Measurements from ENCODE around the gene ADGRB3. TPM values are rescaled to one million over a fixed set of nuclear protein-coding genes. Genes with fewer than 3 reads are reported as not detected.

ADGRB3 gene
- total RNA-seq, 2 experiments from 2014 or later: not detected

DNA sequence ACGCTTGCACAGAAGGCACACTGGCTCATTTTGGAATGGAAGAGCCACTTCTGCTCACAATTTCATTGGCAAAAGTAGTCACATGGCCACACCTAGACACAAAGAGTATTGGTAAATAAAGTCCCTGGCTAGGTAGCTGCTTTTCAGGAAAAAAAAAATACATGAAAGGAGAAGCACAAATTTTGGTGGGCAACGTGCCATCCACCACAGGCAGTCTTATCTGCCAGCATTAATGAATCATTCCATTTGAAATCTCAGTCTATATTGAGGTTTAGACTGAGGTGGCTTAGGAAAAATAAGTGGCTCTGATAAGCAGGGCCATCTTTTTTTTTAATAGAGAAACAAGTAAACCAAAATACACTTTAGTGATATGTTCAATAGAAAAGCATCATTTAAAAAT is 44.3 kb downstream of the ADGRB3 start:
- Mint-ChIP-seq H3K9me3 (ENCODE audit: insufficient read depth) (no peaks in the 10 kb centered on the region), H3K27ac (no peak overlapping the region), H3K4me3 (no peak overlapping the region), H3K4me1 (ENCODE audit: low read depth) (no peaks in the 10 kb centered on the region), H3K36me3 (ENCODE audit: low read depth) (no peaks in the 10 kb centered on the region), H3K27me3 (ENCODE audit: low read depth) (no peaks in the 10 kb centered on the region)
- ChIA-PET POLR2A (no interaction called here), CTCF (no interaction called here)
- DNase-seq (no peak), ATAC-seq (no peak)

- no peaks in the 10 kb centered on the region for H3K9me3 Mint-ChIP-seq (ENCODE audit: insufficient read depth)
- no peak overlapping the region for H3K27ac Mint-ChIP-seq
- no peaks in the 10 kb centered on the region for H3K36me3 Mint-ChIP-seq (ENCODE audit: low read depth)
- DNase-seq (no peak), ATAC-seq (no peak)
- CTCF ChIA-PET: no interaction called here
- H3K27me3 Mint-ChIP-seq (ENCODE audit: low read depth): no peaks in the 10 kb centered on the region
- POLR2A ChIA-PET: no interaction called here
- no peaks in the 10 kb centered on the region for H3K4me1 Mint-ChIP-seq (ENCODE audit: low read depth)
- H3K4me3 Mint-ChIP-seq: no peak overlapping the region
Observed at GRCh38 chr6:68680264-68680663, 45.2 kb downstream of the ADGRB3 start.

DNA sequence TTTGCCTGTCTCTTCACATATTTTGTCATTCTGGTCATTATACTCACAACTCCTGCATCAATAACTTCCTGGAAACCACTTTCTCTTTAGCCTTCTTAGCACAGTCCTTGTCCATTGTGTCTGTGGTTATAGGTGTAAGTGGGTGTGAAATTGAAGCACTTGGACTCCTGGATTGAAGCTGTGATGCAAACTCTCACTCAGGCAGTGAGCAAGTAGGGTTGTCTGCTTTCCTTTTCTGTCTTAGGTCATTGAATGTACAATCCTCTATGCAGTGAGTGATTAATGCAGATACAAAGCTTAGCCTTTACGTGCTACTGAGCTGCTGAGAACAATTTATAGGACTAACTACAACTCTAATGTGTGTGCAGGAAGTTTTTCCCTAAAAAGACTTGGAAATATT is 54.8 kb downstream of the ADGRB3 start:
- H3K9me3 Mint-ChIP-seq (ENCODE audit: insufficient read depth): no peaks in the 10 kb centered on the region

GRCh38 chr6:68691120-68691519 is 56.0 kb downstream of the ADGRB3 start:
- no peak overlapping the region for H3K4me3 Mint-ChIP-seq
- no peak overlapping the region for H3K27ac Mint-ChIP-seq
- H3K36me3 Mint-ChIP-seq (ENCODE audit: low read depth): no peaks in the 10 kb centered on the region
- ATAC-seq (no peak), DNase-seq (no peak)
- POLR2A ChIA-PET: no interaction called here
- CTCF ChIA-PET: no interaction called here
- H3K27me3 Mint-ChIP-seq (ENCODE audit: low read depth): no peaks in the 10 kb centered on the region
- H3K9me3 Mint-ChIP-seq (ENCODE audit: insufficient read depth): no peaks in the 10 kb centered on the region
- H3K4me1 Mint-ChIP-seq (ENCODE audit: low read depth): no peaks in the 10 kb centered on the region

More for the DNA sequence above, 54.8 kb downstream of the ADGRB3 start:
- no peak overlapping the region for H3K4me3 Mint-ChIP-seq
- ChIA-PET POLR2A (no interaction called here), CTCF (no interaction called here)
- ATAC-seq (no peak), DNase-seq (no peak)
- no peaks in the 10 kb centered on the region for H3K36me3 Mint-ChIP-seq (ENCODE audit: low read depth)
- H3K27ac Mint-ChIP-seq: no peak overlapping the region
- no peaks in the 10 kb centered on the region for H3K27me3 Mint-ChIP-seq (ENCODE audit: low read depth)
- no peaks in the 10 kb centered on the region for H3K4me1 Mint-ChIP-seq (ENCODE audit: low read depth)

DNA sequence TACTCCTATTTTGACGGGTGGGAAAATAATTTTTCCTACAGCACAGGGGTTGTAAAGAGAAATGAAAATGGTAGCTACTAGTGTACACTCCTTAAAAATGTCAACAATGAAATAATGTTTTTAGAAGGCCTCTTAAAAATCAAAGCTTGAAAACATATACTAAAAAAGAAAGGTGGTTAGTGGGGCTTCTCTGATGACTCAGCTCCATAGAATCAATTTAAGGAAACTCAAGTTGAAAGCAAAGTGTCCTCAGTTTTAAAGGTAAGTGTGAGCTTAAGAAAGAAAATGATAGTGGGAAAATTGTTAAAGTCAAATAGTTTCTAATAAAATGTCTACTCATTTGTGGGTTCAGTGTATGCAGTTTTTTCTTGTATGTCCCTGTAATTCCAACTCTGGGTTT is 58.2 kb downstream of the ADGRB3 start:
- no peak overlapping the region for H3K4me3 Mint-ChIP-seq
- H3K9me3 Mint-ChIP-seq (ENCODE audit: insufficient read depth): no peaks in the 10 kb centered on the region
- ChIA-PET POLR2A (no interaction called here), CTCF (no interaction called here)
- H3K4me1 Mint-ChIP-seq (ENCODE audit: low read depth): no peaks in the 10 kb centered on the region
- no peaks in the 10 kb centered on the region for H3K27me3 Mint-ChIP-seq (ENCODE audit: low read depth)
- ATAC-seq (no peak), DNase-seq (no peak)
- H3K27ac Mint-ChIP-seq: no peak overlapping the region
- H3K36me3 Mint-ChIP-seq (ENCODE audit: low read depth): no peaks in the 10 kb centered on the region

DNA sequence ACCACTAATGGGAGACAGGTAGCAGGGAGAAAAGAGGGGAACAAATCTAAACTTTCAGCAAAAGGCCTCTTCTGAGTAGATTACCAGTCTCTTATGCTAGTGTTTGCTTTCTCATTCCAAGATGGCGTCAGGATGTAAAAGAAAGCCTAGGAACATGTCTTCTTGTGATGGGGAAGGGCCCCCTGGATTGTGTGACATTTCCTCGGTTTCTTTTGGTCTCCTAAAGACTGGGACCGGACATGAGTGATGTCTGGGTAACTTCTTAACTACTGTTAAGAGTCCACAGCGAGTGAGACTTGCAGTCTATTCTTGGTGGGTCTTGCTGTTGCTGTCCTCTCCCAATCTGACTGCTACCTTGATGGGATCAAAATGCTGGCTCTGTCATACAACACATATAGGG is 60.3 kb downstream of the ADGRB3 start:
- ATAC-seq (no peak), DNase-seq (no peak)
- POLR2A ChIA-PET: no interaction called here
- H3K27ac Mint-ChIP-seq: no peak overlapping the region
- no peaks in the 10 kb centered on the region for H3K9me3 Mint-ChIP-seq (ENCODE audit: insufficient read depth)
- H3K36me3 Mint-ChIP-seq (ENCODE audit: low read depth): no peaks in the 10 kb centered on the region
- no peaks in the 10 kb centered on the region for H3K27me3 Mint-ChIP-seq (ENCODE audit: low read depth)
- no peak overlapping the region for H3K4me3 Mint-ChIP-seq
- H3K4me1 Mint-ChIP-seq (ENCODE audit: low read depth): no peaks in the 10 kb centered on the region
- CTCF ChIA-PET: no interaction called here

DNA sequence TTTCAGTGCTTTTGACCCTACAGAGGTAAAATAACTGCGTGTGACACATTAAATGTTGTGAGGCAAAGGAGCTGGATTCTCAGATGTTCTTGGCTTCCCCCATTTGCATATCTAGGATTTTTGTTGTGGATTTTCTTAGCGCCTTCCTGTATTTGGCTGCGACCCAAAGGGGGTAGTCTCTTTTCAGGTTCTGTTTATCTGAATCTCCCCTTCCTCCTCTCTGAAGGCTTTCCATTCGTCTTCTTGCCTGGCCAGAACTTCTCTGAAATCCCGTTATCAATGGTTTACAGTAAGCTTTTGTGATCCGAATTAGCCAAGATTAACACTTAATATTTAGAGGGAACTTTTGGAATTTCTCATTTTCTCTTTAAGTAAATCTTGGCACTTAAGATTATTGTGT is 60.8 kb downstream of the ADGRB3 start:
- no peaks in the 10 kb centered on the region for H3K9me3 Mint-ChIP-seq (ENCODE audit: insufficient read depth)
- POLR2A ChIA-PET: no interaction called here
- no peak for DNase-seq
- H3K4me1 Mint-ChIP-seq (ENCODE audit: low read depth): no peaks in the 10 kb centered on the region
- H3K27ac Mint-ChIP-seq: no peak overlapping the region
- H3K4me3 Mint-ChIP-seq: no peak overlapping the region
- no peak for ATAC-seq
- CTCF ChIA-PET: no interaction called here
- H3K36me3 Mint-ChIP-seq (ENCODE audit: low read depth): no peaks in the 10 kb centered on the region
- H3K27me3 Mint-ChIP-seq (ENCODE audit: low read depth): no peaks in the 10 kb centered on the region

DNA sequence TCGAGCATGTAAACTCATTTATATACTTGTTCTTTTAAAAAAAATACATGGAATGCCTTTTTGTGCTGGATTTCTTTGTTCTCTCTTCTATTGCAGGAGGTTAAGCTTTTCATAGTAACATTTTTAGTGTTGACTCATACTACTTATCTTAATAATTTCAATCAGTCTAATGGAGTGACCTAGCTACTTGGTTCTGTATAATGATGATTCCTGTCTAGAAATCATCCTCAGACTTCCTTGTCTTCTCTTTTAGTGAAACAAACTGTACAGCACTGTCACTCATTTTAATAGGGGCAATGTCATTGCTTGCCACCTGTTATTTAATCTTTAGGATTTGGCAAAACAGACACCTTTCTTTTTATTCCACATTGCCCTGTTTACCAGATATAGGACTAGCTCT is 62.3 kb downstream of the ADGRB3 start:
- H3K27ac Mint-ChIP-seq: no peak overlapping the region
- DNase-seq (no peak), ATAC-seq (no peak)
- H3K36me3 Mint-ChIP-seq (ENCODE audit: low read depth): no peaks in the 10 kb centered on the region
- H3K4me3 Mint-ChIP-seq: no peak overlapping the region
- CTCF ChIA-PET: no interaction called here
- H3K4me1 Mint-ChIP-seq (ENCODE audit: low read depth): no peaks in the 10 kb centered on the region
- POLR2A ChIA-PET: no interaction called here
- no peaks in the 10 kb centered on the region for H3K9me3 Mint-ChIP-seq (ENCODE audit: insufficient read depth)
- H3K27me3 Mint-ChIP-seq (ENCODE audit: low read depth): no peaks in the 10 kb centered on the region

- H3K4me1 Mint-ChIP-seq (ENCODE audit: low read depth): no peaks in the 10 kb centered on the region
- no peak for DNase-seq
- no peak overlapping the region for H3K27ac Mint-ChIP-seq
- no peaks in the 10 kb centered on the region for H3K9me3 Mint-ChIP-seq (ENCODE audit: insufficient read depth)
- POLR2A ChIA-PET: no interaction called here
- no peaks in the 10 kb centered on the region for H3K36me3 Mint-ChIP-seq (ENCODE audit: low read depth)
- CTCF ChIA-PET: no interaction called here
- H3K27me3 Mint-ChIP-seq (ENCODE audit: low read depth): no peaks in the 10 kb centered on the region
- no peak overlapping the region for H3K4me3 Mint-ChIP-seq
- no peak for ATAC-seq
Observed at GRCh38 chr6:68701159-68701558, 66.1 kb downstream of the ADGRB3 start.

- H3K4me1 Mint-ChIP-seq (ENCODE audit: low read depth): no peaks in the 10 kb centered on the region
- no peak for DNase-seq
- H3K27me3 Mint-ChIP-seq (ENCODE audit: low read depth): no peaks in the 10 kb centered on the region
- CTCF ChIA-PET: no interaction called here
- no peaks in the 10 kb centered on the region for H3K9me3 Mint-ChIP-seq (ENCODE audit: insufficient read depth)
- H3K36me3 Mint-ChIP-seq (ENCODE audit: low read depth): no peaks in the 10 kb centered on the region
- no peak overlapping the region for H3K4me3 Mint-ChIP-seq
- ATAC-seq: no peak
- POLR2A ChIA-PET: no interaction called here
- H3K27ac Mint-ChIP-seq: no peak overlapping the region
Observed at GRCh38 chr6:68704485-68704884, 69.4 kb downstream of the ADGRB3 start.

- Mint-ChIP-seq H3K36me3 (ENCODE audit: low read depth) (no peaks in the 10 kb centered on the region), H3K4me3 (no peak overlapping the region), H3K27me3 (ENCODE audit: low read depth) (no peaks in the 10 kb centered on the region), H3K27ac (no peak overlapping the region), H3K9me3 (ENCODE audit: insufficient read depth) (no peaks in the 10 kb centered on the region), H3K4me1 (ENCODE audit: low read depth) (no peaks in the 10 kb centered on the region)
- ChIA-PET CTCF (no interaction called here), POLR2A (no interaction called here)
- no peak for DNase-seq
- no peak for ATAC-seq
Observed at GRCh38 chr6:68709091-68709490, 74.0 kb downstream of the ADGRB3 start.

GRCh38 chr6:68709882-68710281 is 74.8 kb downstream of the ADGRB3 start:
- CTCF ChIA-PET: no interaction called here
- ATAC-seq: no peak

GRCh38 chr6:68710496-68710895 is 75.4 kb downstream of the ADGRB3 start:
- no peaks in the 10 kb centered on the region for H3K4me1 Mint-ChIP-seq (ENCODE audit: low read depth)
- DNase-seq: no peak
- no peaks in the 10 kb centered on the region for H3K36me3 Mint-ChIP-seq (ENCODE audit: low read depth)
- ATAC-seq: no peak
- H3K27me3 Mint-ChIP-seq (ENCODE audit: low read depth): no peaks in the 10 kb centered on the region
- POLR2A ChIA-PET: no interaction called here
- CTCF ChIA-PET: no interaction called here
- H3K4me3 Mint-ChIP-seq: no peak overlapping the region
- H3K27ac Mint-ChIP-seq: no peak overlapping the region
- H3K9me3 Mint-ChIP-seq (ENCODE audit: insufficient read depth): no peaks in the 10 kb centered on the region

More at GRCh38 chr6:68709882-68710281, 74.8 kb downstream of the ADGRB3 start:
- Mint-ChIP-seq H3K27ac (no peak overlapping the region), H3K36me3 (ENCODE audit: low read depth) (no peaks in the 10 kb centered on the region), H3K27me3 (ENCODE audit: low read depth) (no peaks in the 10 kb centered on the region), H3K4me3 (no peak overlapping the region), H3K4me1 (ENCODE audit: low read depth) (no peaks in the 10 kb centered on the region), H3K9me3 (ENCODE audit: insufficient read depth) (no peaks in the 10 kb centered on the region)
- POLR2A ChIA-PET: no interaction called here
- no peak for DNase-seq

GRCh38 chr6:68710916-68711315 is 75.8 kb downstream of the ADGRB3 start:
- Mint-ChIP-seq H3K36me3 (ENCODE audit: low read depth) (no peaks in the 10 kb centered on the region), H3K27me3 (ENCODE audit: low read depth) (no peaks in the 10 kb centered on the region), H3K27ac (no peak overlapping the region), H3K9me3 (ENCODE audit: insufficient read depth) (no peaks in the 10 kb centered on the region), H3K4me3 (no peak overlapping the region), H3K4me1 (ENCODE audit: low read depth) (no peaks in the 10 kb centered on the region)
- POLR2A ChIA-PET: no interaction called here
- CTCF ChIA-PET: no interaction called here
- no peak for ATAC-seq
- no peak for DNase-seq

All from activated CD8-positive, alpha-beta T cell treated with anti-CD3 and anti-CD28 coated beads, Interleukin-2, amount 10 ng/mL, durations not matched to agents 7 days and 5 days (primary cell).